HG02973 (cell line): ENCODE data around the gene ROR1.

Experiments used
- ATAC-seq: cut with Tn5 transposase; IDR thresholded peaks from one replicate; pipeline ENCODE4 v1.9.1; 2021; ENCODE audit warnings: moderate library complexity; ENCODE audit not compliant: unreplicated experiment

Gene ROR1

GRCh38 chr1:63958556-63958955 is 184.7 kb downstream of the ROR1 start:
- ATAC-seq: no peak

GRCh38 chr1:63960326-63960725 is 186.5 kb downstream of the ROR1 start:
- no peak for ATAC-seq

GRCh38 chr1:63966016-63966415 is 192.2 kb downstream of the ROR1 start:
- ATAC-seq: no peak

- no peak for ATAC-seq
These were observed 194.1 kb downstream of the ROR1 start for GRCh38 chr1:63967901-63968300.

DNA sequence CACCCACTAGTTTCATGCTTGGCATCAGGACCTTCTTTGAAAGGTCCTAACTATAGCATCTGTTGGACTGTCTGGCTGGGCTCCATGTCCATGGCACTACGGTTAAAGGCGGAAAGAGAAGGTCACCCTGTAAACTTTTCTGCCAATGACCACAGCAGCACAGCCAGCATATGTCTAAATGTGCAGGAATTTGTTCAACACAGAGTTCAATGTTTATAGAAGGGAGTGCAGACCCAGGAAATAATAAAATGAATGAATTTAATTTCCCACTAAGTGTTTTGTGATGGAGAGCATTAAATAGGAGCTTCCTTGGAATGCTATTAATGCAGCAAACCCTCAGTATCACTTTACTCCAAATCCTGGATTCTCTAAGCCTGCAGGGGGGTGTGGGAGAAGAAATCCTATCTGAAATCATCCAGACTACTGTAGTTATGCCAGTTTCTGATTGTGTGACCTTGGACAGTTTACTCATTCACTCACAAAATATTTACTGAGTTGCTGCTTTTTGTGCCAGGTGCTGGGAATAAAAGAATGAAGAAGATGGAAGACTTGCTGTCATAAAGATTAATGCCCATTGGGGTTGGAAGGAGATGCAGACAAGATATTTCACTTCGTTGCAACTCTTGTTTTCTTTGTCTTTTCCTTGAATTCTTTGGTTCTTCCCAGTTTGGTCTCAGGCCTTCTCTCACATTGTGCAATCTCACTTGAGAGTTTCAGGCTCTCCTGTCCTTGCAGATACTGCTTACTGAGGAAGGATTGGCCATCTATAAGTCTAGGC is 195.0 kb downstream of the ROR1 start:
- ATAC-seq: no peak

- ATAC-seq: no peak
These were observed 195.7 kb downstream of the ROR1 start for GRCh38 chr1:63969441-63969901.

- ATAC-seq: no peak
These were observed 197.7 kb downstream of the ROR1 start for GRCh38 chr1:63971557-63971956.

DNA sequence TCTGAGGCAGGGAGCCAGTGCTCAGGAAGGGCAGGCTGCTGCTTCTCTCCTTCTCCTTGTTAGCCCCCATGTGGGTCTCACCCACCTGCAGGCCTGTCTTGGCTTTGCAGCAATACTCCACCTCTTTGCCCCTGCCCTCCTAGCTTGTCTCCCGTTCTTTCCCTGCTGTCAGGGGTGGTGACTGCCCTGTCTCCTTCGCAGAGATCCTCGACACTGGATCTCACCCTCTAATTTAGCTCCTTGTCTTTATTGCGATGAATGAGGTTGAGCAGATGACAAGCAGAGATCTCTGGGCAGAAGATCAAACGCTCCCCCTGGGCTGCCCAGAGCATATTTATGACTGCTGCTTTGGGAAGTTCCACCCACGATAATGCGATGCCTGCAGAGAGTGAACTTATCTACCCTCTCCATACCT is 199.2 kb downstream of the ROR1 start:
- ATAC-seq: no peak

DNA sequence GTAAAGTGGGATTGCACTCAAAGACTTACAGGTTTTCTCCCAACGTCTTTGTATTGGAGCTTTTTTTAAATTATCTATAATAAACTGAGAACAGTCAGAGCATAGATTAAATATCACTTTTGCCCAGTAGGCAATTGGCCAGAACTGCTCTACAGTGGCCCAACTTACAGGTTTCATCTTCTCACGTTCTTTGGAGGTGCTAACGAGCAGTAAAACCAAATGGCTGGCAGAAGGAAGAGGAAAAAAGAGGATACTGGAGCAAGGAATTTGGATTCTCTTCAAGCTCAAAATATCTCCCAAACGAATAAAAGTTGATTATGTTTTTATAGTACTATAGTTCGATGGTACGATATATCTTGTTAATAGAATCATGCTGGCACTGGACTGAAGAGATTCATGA is 201.1 kb downstream of the ROR1 start:
- ATAC-seq: no peak

DNA sequence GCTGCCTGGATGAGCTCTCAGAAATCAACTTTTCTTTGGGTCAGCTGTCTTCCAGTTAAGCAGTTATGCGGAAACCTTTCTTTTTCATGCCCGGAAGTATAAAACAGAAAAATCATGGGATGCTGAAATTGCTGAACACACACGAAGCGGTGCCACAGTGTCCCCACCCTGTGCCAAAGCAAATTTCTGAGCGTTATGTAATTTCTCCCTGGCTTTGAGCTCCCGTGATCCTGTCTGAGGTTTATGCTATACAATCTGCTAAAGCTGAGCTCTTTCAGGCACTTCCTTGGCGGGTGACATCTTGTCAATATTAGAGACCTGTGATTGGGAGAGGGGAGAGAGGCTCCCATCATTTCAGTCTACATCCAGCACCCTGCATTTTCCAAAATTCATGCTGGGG is 201.7 kb downstream of the ROR1 start:
- no peak for ATAC-seq

- no peak for ATAC-seq
These were observed 202.2 kb downstream of the ROR1 start for GRCh38 chr1:63976006-63976405.

- no peak for ATAC-seq
These were observed 203.6 kb downstream of the ROR1 start for GRCh38 chr1:63977466-63977865.

- ATAC-seq: no peak
These were observed 207.1 kb downstream of the ROR1 start for GRCh38 chr1:63980740-63981407.

DNA sequence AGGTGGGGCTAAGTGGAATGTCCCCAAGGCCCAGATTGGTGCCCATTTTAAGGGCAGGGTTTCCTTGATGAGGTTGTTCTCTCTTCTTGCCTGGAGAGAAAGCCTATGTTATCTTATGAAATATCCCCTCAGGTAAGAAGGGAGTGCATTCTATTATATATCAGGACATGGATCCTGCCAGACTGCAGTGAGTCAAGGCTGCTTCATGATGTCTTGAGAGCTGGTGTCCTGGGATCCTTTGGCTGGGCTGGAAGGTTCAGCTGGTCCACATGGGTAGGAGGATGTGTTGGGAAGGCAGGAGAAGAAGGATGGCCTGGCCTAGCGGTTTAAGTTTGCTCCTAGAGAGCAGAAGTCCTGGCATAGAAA is 207.6 kb downstream of the ROR1 start:
- no peak for ATAC-seq

DNA sequence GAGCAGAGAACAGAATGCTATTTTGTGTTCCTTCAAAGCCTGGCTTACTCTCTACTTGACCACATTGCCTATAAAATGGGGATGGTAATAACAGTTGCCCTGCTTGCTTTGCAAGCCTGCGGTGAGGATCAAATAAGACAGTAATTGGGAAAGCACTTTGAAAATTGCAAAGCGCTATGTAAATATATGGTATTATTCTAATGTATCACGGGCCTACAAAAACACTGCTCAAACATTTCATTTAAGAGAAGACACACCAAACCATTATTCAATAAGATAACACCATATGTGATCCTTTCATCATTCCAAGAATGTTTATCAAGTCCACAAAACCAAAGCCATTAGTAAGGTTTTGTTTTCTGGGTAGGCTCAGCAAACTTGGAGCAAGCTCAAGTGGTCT is 208.4 kb downstream of the ROR1 start:
- ATAC-seq: no peak

GRCh38 chr1:63983391-63984256 is 209.8 kb downstream of the ROR1 start:
- ATAC-seq: no peak

GRCh38 chr1:63984257-63984929 is 210.6 kb downstream of the ROR1 start:
- ATAC-seq: no peak

GRCh38 chr1:63984930-63985290 is 211.1 kb downstream of the ROR1 start:
- no peak for ATAC-seq

DNA sequence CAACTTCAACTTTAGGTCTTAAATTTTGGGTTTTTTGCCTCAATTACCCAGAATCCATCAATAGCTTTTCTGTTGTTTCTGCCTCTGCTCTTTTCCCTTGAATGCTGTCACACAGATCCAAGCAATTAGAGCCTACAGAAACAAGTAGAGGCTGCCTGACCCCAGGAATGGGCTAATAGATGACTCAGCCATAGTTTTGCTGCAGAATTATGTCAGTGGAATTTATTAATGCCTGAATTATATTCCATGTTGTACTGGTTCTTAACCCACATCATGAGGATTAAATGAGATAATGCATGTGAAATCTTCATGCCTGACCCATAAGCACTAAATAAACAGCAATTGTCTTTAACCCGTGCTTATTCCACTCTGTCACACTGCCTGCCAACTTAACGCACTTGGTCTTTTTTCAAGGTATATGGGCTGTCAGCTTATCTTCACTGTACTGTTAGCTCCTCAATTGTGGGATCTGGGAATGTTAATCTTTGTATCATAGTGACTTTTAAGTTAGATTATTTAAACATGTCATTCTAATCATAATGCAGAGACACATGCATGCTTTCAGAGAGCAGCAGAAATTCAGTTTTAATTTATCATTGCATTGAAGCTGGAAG is 213.3 kb downstream of the ROR1 start:
- ATAC-seq: no peak

- ATAC-seq: no peak
These were observed 213.8 kb downstream of the ROR1 start for GRCh38 chr1:63987628-63988024.

GRCh38 chr1:63988941-63989340 is 215.1 kb downstream of the ROR1 start:
- ATAC-seq: no peak
